HEK293 (cell line): ENCODE data around the gene ACAA1.

Experiments used
- CTCF ChIA-PET: fragments of 350-600 bp; formaldehyde crosslinking; extraction: SDS; loops from one replicate; lab custom pipeline; 2021; ENCODE audit warnings: antibody characterized with exemption; lab: Yijun Ruan, JAX
- POLR2A ChIA-PET: fragments of 300-600 bp; formaldehyde crosslinking; extraction: SDS; loops from one replicate; lab custom pipeline; 2020; ENCODE audit warnings: antibody characterized with exemption, inconsistent platforms; lab: Yijun Ruan, JAX
- H3K27ac ChIP-seq: fragments of 200-500 bp; sonication (Bioruptor generic); 2 replicates; pipeline ENCODE4 v1.5.1; 2014; ENCODE audit warnings: low read depth, low read length, control low read depth, inconsistent platforms; ENCODE audit errors: extremely low read depth
- H3K36me3 ChIP-seq, 2 experiments: fragments of 200-500 bp in 1 of 2; sonication (Bioruptor generic) in 1 of 2; 1 replicate in 1 of 2; 2 replicates in 1 of 2; pipeline ENCODE4 v1.5.1; 2014 to 2017; ENCODE audit warnings: inconsistent platforms in 2 of 2, low read length in 2 of 2; ENCODE audit not compliant: control insufficient read depth in 2 of 2, insufficient read depth in 1 of 2
- H3K4me1 ChIP-seq: fragments of 200-500 bp; sonication (Bioruptor generic); 2 replicates; pipeline ENCODE4 v1.5.1; 2014; ENCODE audit warnings: mild to moderate bottlenecking, low read length, inconsistent platforms; ENCODE audit not compliant: control insufficient read depth, insufficient read depth
- H3K4me3 ChIP-seq: 2 replicates; pipeline ENCODE4 v1.5.1; 2011; ENCODE audit warnings: low read depth, mild to moderate bottlenecking, control low read depth, low read length, moderate library complexity
- H3K9me3 ChIP-seq: fragments of 200-500 bp; sonication (Bioruptor generic); 2 replicates; pipeline ENCODE4 v1.5.1; 2014; ENCODE audit warnings: low read depth, low read length, inconsistent platforms; ENCODE audit not compliant: control insufficient read depth, insufficient read depth
- BCL11A ChIP-seq: fragments of 450-650 bp; formaldehyde crosslinking; IDR thresholded peaks from 2 replicates; pipeline ENCODE4 v1.5.1; 2016; ENCODE audit warnings: low read depth, missing biosample characterization, missing genetic modification characterization
- KLF1 ChIP-seq: fragments of 450-650 bp; formaldehyde crosslinking; IDR thresholded peaks from 2 replicates; pipeline ENCODE4 v1.5.1; 2016; ENCODE audit warnings: missing biosample characterization, missing genetic modification characterization
- MEIS1 ChIP-seq: sonication (generic); formaldehyde crosslinking; IDR thresholded peaks from 2 replicates; pipeline ENCODE4 v1.8.1; 2022; ENCODE audit warnings: missing genetic modification reagents, mild to moderate bottlenecking, borderline replicate concordance
- OVOL3 ChIP-seq: fragments of 450-650 bp; formaldehyde crosslinking; IDR thresholded peaks from 2 replicates; pipeline ENCODE4 v1.5.1; 2016; ENCODE audit warnings: missing biosample characterization, missing genetic modification characterization
- RBAK ChIP-seq: fragments of 450-650 bp; formaldehyde crosslinking; IDR thresholded peaks from 2 replicates; pipeline ENCODE4 v1.5.1; 2016; ENCODE audit warnings: missing biosample characterization, missing genetic modification characterization
- SCRT2 ChIP-seq: fragments of 450-650 bp; formaldehyde crosslinking; IDR thresholded peaks from 2 replicates; pipeline ENCODE4 v1.5.1; 2016; ENCODE audit warnings: missing biosample characterization, missing genetic modification characterization
- TCF7L2 ChIP-seq: IDR thresholded peaks from 2 replicates; pipeline ENCODE4 v1.6.1; 2011; ENCODE audit warnings: low read depth, mild to moderate bottlenecking, inconsistent platforms, low read length, moderate library complexity, borderline replicate concordance
- YY2 ChIP-seq: fragments of 450-650 bp; formaldehyde crosslinking; IDR thresholded peaks from 2 replicates; pipeline ENCODE4 v1.5.1; 2016; ENCODE audit warnings: missing biosample characterization, missing genetic modification characterization
- ZEB2 ChIP-seq: fragments of 450-650 bp; formaldehyde crosslinking; IDR thresholded peaks from 2 replicates; pipeline ENCODE4 v1.5.1; 2016; ENCODE audit warnings: missing biosample characterization, missing genetic modification characterization
- ZFHX2 ChIP-seq: fragments of 450-650 bp; formaldehyde crosslinking; conservative IDR thresholded peaks from 2 replicates; pipeline ENCODE4 v1.5.1; 2016; ENCODE audit warnings: missing biosample characterization, missing genetic modification characterization
- ZNF114 ChIP-seq: fragments of 450-650 bp; formaldehyde crosslinking; IDR thresholded peaks from 2 replicates; pipeline ENCODE4 v1.5.0; 2017; ENCODE audit warnings: missing biosample characterization, missing genetic modification characterization
- ZNF324 ChIP-seq: fragments of 450-650 bp; formaldehyde crosslinking; IDR thresholded peaks from 2 replicates; pipeline ENCODE4 v1.5.1; 2016; ENCODE audit warnings: missing biosample characterization, missing genetic modification characterization
- ZNF423 ChIP-seq: fragments of 450-650 bp; formaldehyde crosslinking; IDR thresholded peaks from 2 replicates; pipeline ENCODE4 v1.5.1; 2016; ENCODE audit warnings: missing biosample characterization, missing genetic modification characterization
- ZNF530 ChIP-seq: fragments of 450-650 bp; formaldehyde crosslinking; IDR thresholded peaks from 2 replicates; pipeline ENCODE4 v1.5.1; 2016; ENCODE audit warnings: low read depth, missing biosample characterization, missing genetic modification characterization
- ZNF558 ChIP-seq: fragments of 450-650 bp; formaldehyde crosslinking; IDR thresholded peaks from 2 replicates; pipeline ENCODE4 v1.5.1; 2016; ENCODE audit warnings: missing biosample characterization, missing genetic modification characterization
- ZNF580 ChIP-seq: fragments of 450-650 bp; formaldehyde crosslinking; IDR thresholded peaks from 2 replicates; pipeline ENCODE4 v1.5.1; 2016; ENCODE audit warnings: missing biosample characterization, missing genetic modification characterization
- ZNF610 ChIP-seq: fragments of 450-650 bp; formaldehyde crosslinking; IDR thresholded peaks from 2 replicates; pipeline ENCODE4 v1.5.1; 2016; ENCODE audit warnings: missing biosample characterization, missing genetic modification characterization, borderline replicate concordance
- ZNF621 ChIP-seq: fragments of 450-650 bp; formaldehyde crosslinking; IDR thresholded peaks from 2 replicates; pipeline ENCODE4 v1.5.1; 2017; ENCODE audit warnings: missing biosample characterization, missing genetic modification characterization
- ZNF623 ChIP-seq: fragments of 450-650 bp; formaldehyde crosslinking; IDR thresholded peaks from 2 replicates; pipeline ENCODE4 v1.5.1; 2016; ENCODE audit warnings: missing biosample characterization, missing genetic modification characterization
- ZNF654 ChIP-seq: fragments of 450-650 bp; formaldehyde crosslinking; IDR thresholded peaks from 2 replicates; pipeline ENCODE4 v1.5.1; 2016; ENCODE audit warnings: low read depth, missing biosample characterization, missing genetic modification characterization
- ZNF658 ChIP-seq: fragments of 450-650 bp; formaldehyde crosslinking; IDR thresholded peaks from 2 replicates; pipeline ENCODE4; 2016; ENCODE audit warnings: missing biosample characterization, missing genetic modification characterization
- ZNF677 ChIP-seq: fragments of 450-650 bp; IDR thresholded peaks from 2 replicates; pipeline ENCODE4 v1.5.0; 2018; ENCODE audit warnings: missing biosample characterization, mild to moderate bottlenecking, missing genetic modification characterization, moderate library complexity
- ZNF701 ChIP-seq: fragments of 450-650 bp; formaldehyde crosslinking; IDR thresholded peaks from 2 replicates; pipeline ENCODE4 v1.5.1; 2016; ENCODE audit warnings: missing biosample characterization, missing genetic modification characterization
- ZNF707 ChIP-seq: fragments of 450-650 bp; formaldehyde crosslinking; IDR thresholded peaks from 2 replicates; pipeline ENCODE4 v1.5.1; 2016; ENCODE audit warnings: missing biosample characterization, missing genetic modification characterization
- ZNF747 ChIP-seq: fragments of 450-650 bp; formaldehyde crosslinking; IDR thresholded peaks from 2 replicates; pipeline ENCODE4 v1.5.1; 2016; ENCODE audit warnings: missing biosample characterization, missing genetic modification characterization
- ZNF76 ChIP-seq: fragments of 450-650 bp; formaldehyde crosslinking; IDR thresholded peaks from 2 replicates; pipeline ENCODE4; 2016; ENCODE audit warnings: low read depth, missing biosample characterization, missing genetic modification characterization, borderline replicate concordance
- ZNF785 ChIP-seq: fragments of 450-650 bp; formaldehyde crosslinking; IDR thresholded peaks from 2 replicates; pipeline ENCODE4 v1.5.1; 2016; ENCODE audit warnings: missing biosample characterization, missing genetic modification characterization
- ZNF843 ChIP-seq: fragments of 450-650 bp; formaldehyde crosslinking; IDR thresholded peaks from 2 replicates; pipeline ENCODE4 v1.5.1; 2016; ENCODE audit warnings: missing biosample characterization, missing genetic modification characterization
- TF ChIP-seq, protein P1 (sequence below): fragments of 450-650 bp; formaldehyde crosslinking; IDR thresholded peaks from 2 replicates; pipeline ENCODE4 v1.5.1; 2017; ENCODE audit warnings: missing biosample characterization, mild to moderate bottlenecking, missing genetic modification characterization, moderate library complexity
- TF ChIP-seq, protein P2 (sequence below): fragments of 450-650 bp; formaldehyde crosslinking; IDR thresholded peaks from 2 replicates; pipeline ENCODE4 v1.5.1; 2016; ENCODE audit warnings: missing biosample characterization, missing genetic modification characterization

Gene ACAA1

GRCh38 chr3:38112378-38112761 lies 24.6 kb downstream of the ACAA1 start:
- TF ChIP-seq ZFHX2 (no peak), SCRT2 (tag by site-specific recombination) (no peak), ZNF76 (tag by site-specific recombination) (no peak), ZNF621 (tag by site-specific recombination) (no peak), RBAK (tag by site-specific recombination) (no peak), ZNF654 (tag by site-specific recombination) (no peak), ZNF843 (no peak), ZNF701 (no peak), ZNF785 (tag by site-specific recombination) (no peak), ZNF707 (tag by site-specific recombination) (no peak), ZNF677 (no peak), ZNF530 (tag by site-specific recombination) (no peak), ZNF558 (no peak), ZNF324 (tag by site-specific recombination) (no peak), ZNF658 (tag by site-specific recombination) (no peak), ZNF747 (tag by site-specific recombination) (no peak)
- TF ChIP-seq, protein P1, sequence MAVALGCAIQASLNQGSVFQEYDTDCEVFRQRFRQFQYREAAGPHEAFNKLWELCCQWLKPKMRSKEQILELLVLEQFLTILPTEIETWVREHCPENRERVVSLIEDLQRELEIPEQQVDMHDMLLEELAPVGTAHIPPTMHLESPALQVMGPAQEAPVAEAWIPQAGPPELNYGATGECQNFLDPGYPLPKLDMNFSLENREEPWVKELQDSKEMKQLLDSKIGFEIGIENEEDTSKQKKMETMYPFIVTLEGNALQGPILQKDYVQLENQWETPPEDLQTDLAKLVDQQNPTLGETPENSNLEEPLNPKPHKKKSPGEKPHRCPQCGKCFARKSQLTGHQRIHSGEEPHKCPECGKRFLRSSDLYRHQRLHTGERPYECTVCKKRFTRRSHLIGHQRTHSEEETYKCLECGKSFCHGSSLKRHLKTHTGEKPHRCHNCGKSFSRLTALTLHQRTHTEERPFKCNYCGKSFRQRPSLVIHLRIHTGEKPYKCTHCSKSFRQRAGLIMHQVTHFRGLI (tag by site-specific recombination): no peak
- TF ChIP-seq, protein P2, sequence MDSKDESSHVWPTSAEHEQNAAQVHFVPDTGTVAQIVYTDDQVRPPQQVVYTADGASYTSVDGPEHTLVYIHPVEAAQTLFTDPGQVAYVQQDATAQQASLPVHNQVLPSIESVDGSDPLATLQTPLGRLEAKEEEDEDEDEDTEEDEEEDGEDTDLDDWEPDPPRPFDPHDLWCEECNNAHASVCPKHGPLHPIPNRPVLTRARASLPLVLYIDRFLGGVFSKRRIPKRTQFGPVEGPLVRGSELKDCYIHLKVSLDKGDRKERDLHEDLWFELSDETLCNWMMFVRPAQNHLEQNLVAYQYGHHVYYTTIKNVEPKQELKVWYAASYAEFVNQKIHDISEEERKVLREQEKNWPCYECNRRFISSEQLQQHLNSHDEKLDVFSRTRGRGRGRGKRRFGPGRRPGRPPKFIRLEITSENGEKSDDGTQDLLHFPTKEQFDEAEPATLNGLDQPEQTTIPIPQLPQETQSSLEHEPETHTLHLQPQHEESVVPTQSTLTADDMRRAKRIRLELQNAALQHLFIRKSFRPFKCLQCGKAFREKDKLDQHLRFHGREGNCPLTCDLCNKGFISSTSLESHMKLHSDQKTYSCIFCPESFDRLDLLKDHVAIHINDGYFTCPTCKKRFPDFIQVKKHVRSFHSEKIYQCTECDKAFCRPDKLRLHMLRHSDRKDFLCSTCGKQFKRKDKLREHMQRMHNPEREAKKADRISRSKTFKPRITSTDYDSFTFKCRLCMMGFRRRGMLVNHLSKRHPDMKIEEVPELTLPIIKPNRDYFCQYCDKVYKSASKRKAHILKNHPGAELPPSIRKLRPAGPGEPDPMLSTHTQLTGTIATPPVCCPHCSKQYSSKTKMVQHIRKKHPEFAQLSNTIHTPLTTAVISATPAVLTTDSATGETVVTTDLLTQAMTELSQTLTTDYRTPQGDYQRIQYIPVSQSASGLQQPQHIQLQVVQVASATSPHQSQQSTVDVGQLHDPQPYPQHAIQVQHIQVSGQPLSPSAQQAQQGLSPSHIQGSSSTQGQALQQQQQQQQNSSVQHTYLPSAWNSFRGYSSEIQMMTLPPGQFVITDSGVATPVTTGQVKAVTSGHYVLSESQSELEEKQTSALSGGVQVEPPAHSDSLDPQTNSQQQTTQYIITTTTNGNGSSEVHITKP (tag by site-specific recombination): no peak
- TF ChIP-seq, all 188 proteins: peak for 0

GRCh38 chr3:38111696-38112377 lies 25.1 kb downstream of the ACAA1 start:
- Histone ChIP-seq H3K27ac (no peak overlapping the region), H3K4me1 (no peaks in the 10 kb centered on the region), H3K4me3 (no peak overlapping the region), H3K36me3 (no peaks in the 10 kb centered on the region), H3K9me3 (no peaks in the 10 kb centered on the region)
- ChIA-PET POLR2A (interaction anchor here (0.6 kb wide), 1 partner anchor 680 kb away, joined by 4 read pairs; no protein-coding TSS in a partner anchor), CTCF (no interaction called here)
- TF ChIP-seq YY2 (tag by site-specific recombination) (no peak), ZNF423 (tag by site-specific recombination) (no peak), TCF7L2 (no peak), MEIS1 (no peak), ZEB2 (no peak), ZNF580 (tag by site-specific recombination) (no peak), RBAK (tag by site-specific recombination) (no peak), KLF1 (no peak), ZNF623 (tag by site-specific recombination) (no peak), BCL11A (no peak), OVOL3 (tag by site-specific recombination) (no peak), ZNF114 (tag by site-specific recombination) (no peak), ZNF610 (tag by site-specific recombination) (no peak)

More at GRCh38 chr3:38112378-38112761, 24.6 kb downstream of the ACAA1 start:
- ChIA-PET POLR2A (interaction anchor here (0.6 kb wide), 1 partner anchor 681 kb away, joined by 4 read pairs; no protein-coding TSS in a partner anchor), CTCF (no interaction called here)
- Histone ChIP-seq H3K4me1 (no peaks in the 10 kb centered on the region), H3K27ac (no peak overlapping the region), H3K9me3 (no peaks in the 10 kb centered on the region), H3K4me3 (no peak overlapping the region), H3K36me3 (no peaks in the 10 kb centered on the region)
